AG09309 (cell line): Measurements from ENCODE around the gene ERICH4.

Experiments
- DNase-seq: peaks from one replicate; pipeline ENCODE4 v3.0.0-alpha.2; 2010; ENCODE audit warnings: low read depth
- H3K4me3 ChIP-seq: 2 replicates; pipeline ENCODE4 v1.5.1; 2011; ENCODE audit warnings: mild to moderate bottlenecking, low read depth, low read length, moderate library complexity; ENCODE audit not compliant: control insufficient read depth
- CTCF ChIP-seq: IDR thresholded peaks from 2 replicates; pipeline ENCODE4 v1.5.1; 2011; ENCODE audit warnings: mild to moderate bottlenecking, low read depth, low read length, inconsistent platforms; ENCODE audit not compliant: insufficient read depth, control insufficient read depth; ENCODE audit errors: missing control alignments

Gene ERICH4

GRCh38 chr19:41442473-41443355, at the start of gene ERICH4:
Gene ERICH4 (plus strand): TSS chr19:41443156. CDS start chr19:41443170, 14 bp downstream.
- DNase-seq = no peak
- no peak within 1 kb of the TSS for H3K4me3 ChIP-seq
- TF ChIP-seq CTCF = no peak

GRCh38 chr19:41395355-41395754, 47.6 kb upstream of the ERICH4 start:
- no peak overlapping the region for H3K4me3 ChIP-seq
- no peak for DNase-seq
- no peak for TF ChIP-seq CTCF

- no peak for TF ChIP-seq CTCF
- H3K4me3 ChIP-seq = peak within 1 kb of the TSS; percentile 88
- peak; percentile 99 for DNase-seq
Observed at GRCh38 chr19:41397086-41398049, 45.6 kb upstream of the ERICH4 start, which contains the start of the genes BCKDHA and EXOSC5. Gene BCKDHA (plus strand): TSS chr19:41397818. CDS start chr19:41397828, 10 bp downstream. Gene EXOSC5 (minus strand): TSS chr19:41397359. CDS start chr19:41397328, 31 bp downstream.

- no peak for DNase-seq
- TF ChIP-seq CTCF = no peak
- H3K4me3 ChIP-seq = peak overlapping the region; percentile 88
Observed at GRCh38 chr19:41398050-41398418, 44.9 kb upstream of the ERICH4 start.

GRCh38 chr19:41398598-41398997, 44.4 kb upstream of the ERICH4 start:
- H3K4me3 ChIP-seq = peak overlapping the region; percentile 88
- TF ChIP-seq CTCF = no peak
- DNase-seq = no peak

GRCh38 chr19:41399091-41399490, 43.9 kb upstream of the ERICH4 start:
- peak overlapping the region; percentile 88; the same call in 1 of the 2 replicates for H3K4me3 ChIP-seq
- no peak for TF ChIP-seq CTCF
- no peak for DNase-seq
